HepG2 (cell line): ENCODE data around the gene SRC. TPM values are rescaled to one million over a fixed set of nuclear protein-coding genes. Genes with fewer than 3 reads are reported as not detected.
A peak's percentile ranks its signal among the peaks of the same experiment; 100 is the strongest.

Experiments used
- ATF7 ChIP-seq, 2 experiments: fragments of 450-650 bp in 1 of 2; sonication (generic) in 1 of 2; formaldehyde crosslinking in 1 of 2; IDR thresholded peaks; 2 replicates each; pipeline versions ENCODE4 v1.4.0 to v1.6.1; 2016 to 2020; ENCODE audit warnings: antibody characterized with exemption in 1 of 2, mild to moderate bottlenecking in 1 of 2, missing genetic modification reagents in 1 of 2
- CCDC6 ChIP-seq: sonication (generic); formaldehyde crosslinking; IDR thresholded peaks from 2 replicates; pipeline ENCODE4 v1.8.1; 2022; ENCODE audit warnings: mild to moderate bottlenecking, missing genetic modification reagents, moderate library complexity
- GRHL1 ChIP-seq: sonication (generic); formaldehyde crosslinking; conservative IDR thresholded peaks from 2 replicates; pipeline ENCODE4 v1.8.0; 2022; ENCODE audit warnings: missing genetic modification reagents
- GTF2F1 ChIP-seq: fragments of 150-350 bp; IDR thresholded peaks from 2 replicates; pipeline ENCODE4 v1.6.1; 2014; ENCODE audit warnings: low read length
- MTF2 ChIP-seq: sonication (generic); formaldehyde crosslinking; IDR thresholded peaks from 2 replicates; pipeline ENCODE4 v1.5.0; 2020; ENCODE audit warnings: missing genetic modification reagents, borderline replicate concordance
- POLR2A ChIP-seq, 2 experiments: IDR thresholded peaks; 2 replicates each; pipeline ENCODE4 v1.6.1; 2011; ENCODE audit warnings: low read depth in 2 of 2, low read length in 2 of 2, mild to moderate bottlenecking in 1 of 2, moderate library complexity in 1 of 2; ENCODE audit not compliant: insufficient read depth in 1 of 2
- SAFB2 ChIP-seq: sonication (generic); formaldehyde crosslinking; IDR thresholded peaks from 2 replicates; pipeline ENCODE4 v1.5.1; 2020; ENCODE audit warnings: missing genetic modification reagents, low read depth, mild to moderate bottlenecking, borderline replicate concordance
- TBP ChIP-seq: sonication (generic); formaldehyde crosslinking; IDR thresholded peaks from 2 replicates; pipeline ENCODE4 v1.5.0; 2020; ENCODE audit warnings: missing genetic modification reagents
- ZBTB46 ChIP-seq: sonication (generic); formaldehyde crosslinking; IDR thresholded peaks from 2 replicates; pipeline ENCODE4 v1.4.0; 2020; ENCODE audit warnings: mild to moderate bottlenecking, missing genetic modification reagents, borderline replicate concordance
- ZIK1 ChIP-seq: sonication (generic); formaldehyde crosslinking; IDR thresholded peaks from 2 replicates; pipeline ENCODE4 v1.5.0; 2020; ENCODE audit warnings: mild to moderate bottlenecking, low read depth, missing genetic modification reagents, borderline replicate concordance
- ZNF276 ChIP-seq: sonication (generic); formaldehyde crosslinking; IDR thresholded peaks from 2 replicates; pipeline ENCODE4 v1.4.0; 2020; ENCODE audit warnings: mild to moderate bottlenecking, low read depth, missing genetic modification reagents
- ZNF280D ChIP-seq: sonication (generic); formaldehyde crosslinking; IDR thresholded peaks from 2 replicates; pipeline ENCODE4 v1.5.1; 2020; ENCODE audit warnings: mild to moderate bottlenecking, missing genetic modification reagents
- ZNF501 ChIP-seq: sonication (generic); formaldehyde crosslinking; IDR thresholded peaks from 2 replicates; pipeline ENCODE4 v1.5.1; 2020; ENCODE audit warnings: mild to moderate bottlenecking, moderate library complexity, missing genetic modification reagents
- ZNF564 ChIP-seq: sonication (generic); formaldehyde crosslinking; IDR thresholded peaks from 2 replicates; pipeline ENCODE4 v1.8.1; 2023; ENCODE audit warnings: mild to moderate bottlenecking, missing genetic modification reagents
- ZNF776 ChIP-seq: sonication (generic); formaldehyde crosslinking; IDR thresholded peaks from 2 replicates; pipeline ENCODE4 v1.4.0; 2020; ENCODE audit warnings: mild to moderate bottlenecking, missing genetic modification reagents
- polyA plus RNA-seq, 8 experiments: library from polyadenylated mRNA; depleted of rRNA in 3 of 8; stranded (reverse) in 7 of 8; unstranded in 1 of 8; fragments of >200 nt; fragmentation: Illumina TruSeq in 4 of 8; extraction: Trizol in 4 of 8; gene quantifications; 2 replicates each; pipeline versions ENCODE4 v1.2.1 to v1.2.3, GENCODE V29; 2011 to 2016; ENCODE audit warnings: low read depth in 4 of 8, missing spikeins in 1 of 8, mixed read lengths in 1 of 8; ENCODE audit not compliant: insufficient read depth in 1 of 8
- total RNA-seq, 5 experiments: library from RNA; depleted of rRNA; stranded (reverse); fragments of >200 nt; fragmentation: Illumina TruSeq; extraction: Trizol; gene quantifications; 2 replicates each; pipeline ENCODE4 v1.2.3, GENCODE V29; 2016; ENCODE audit warnings: low read depth in 1 of 5

SRC gene
- total and polyA plus RNA-seq, 2 of the 13 experiments (the other 11 are each of a cell fraction or from before 2014, with no cell fraction given) = 54.7 to 192 TPM

GRCh38 chr20:37346535-37347346 lies 801 bp downstream of the SRC start (continued):
- TF ChIP-seq ZBTB46 (0 out of 2 replicates have a peak, but pooled peaks have one; percentile 55), CCDC6 (no peak), SAFB2 (CRISPR knock-in tag) (peak; percentile 40; the same call in 1 of the 2 replicates), ZNF776 (CRISPR knock-in tag) (peak; percentile 46; the same call in 1 of the 2 replicates), ZIK1 (CRISPR knock-in tag) (no peak), GRHL1 (no peak), GTF2F1 (no peak), TBP (CRISPR knock-in tag) (no peak), ZNF564 (CRISPR knock-in tag) (0 out of 2 replicates have a peak, but pooled peaks have one; percentile 20), ATF7 (IDR thresholded peaks at IDR 0.05) (no peak), ATF7 (CRISPR knock-in tag; IDR thresholded peaks at IDR 0.05) (peak; percentile 86), ZNF501 (0 out of 2 replicates have a peak, but pooled peaks have one; percentile 53), MTF2 (CRISPR knock-in tag) (no peak), ZNF276 (CRISPR knock-in tag) (peak; percentile 74; the same call in 1 of the 2 replicates), POLR2A (IDR thresholded peaks at IDR 0.05; ENCODE audit: insufficient read depth in 1 of 2, low read depth in 2 of 2, low read length in 2 of 2) (no peak), ZNF280D (CRISPR knock-in tag) (no peak)
